ENCODE results near the gene E2F2.
A peak's percentile ranks its signal among the peaks of the same experiment; 100 is the strongest.
"Not testable (repeated sequence)": the region's sequence is repeated elsewhere in the genome, so short reads cannot be mapped to it uniquely, and the experiment has no call there.

E2F2 gene

DNA sequence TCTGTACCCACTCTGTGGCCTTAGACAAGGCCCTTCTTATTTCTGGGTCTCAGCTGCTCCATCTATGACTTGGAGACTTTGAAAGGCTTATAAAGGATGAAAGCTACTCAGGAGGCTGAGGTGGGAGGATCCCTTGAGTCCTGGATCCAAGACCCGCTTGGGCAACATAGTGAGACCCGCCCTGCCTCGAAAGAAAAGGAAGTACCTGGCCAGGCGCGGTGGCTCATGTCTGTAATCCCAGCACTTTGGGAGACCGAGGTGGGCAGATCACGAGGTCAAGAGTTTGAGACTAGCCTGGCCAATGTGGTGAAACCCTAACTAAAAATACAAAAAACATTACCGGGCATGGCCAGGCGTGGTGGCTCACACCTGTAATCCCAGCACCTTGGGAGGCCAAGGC, 14.8 kb upstream of the E2F2 start:
- DNase-seq (ENCODE audit: low read depth): no peak

DNA sequence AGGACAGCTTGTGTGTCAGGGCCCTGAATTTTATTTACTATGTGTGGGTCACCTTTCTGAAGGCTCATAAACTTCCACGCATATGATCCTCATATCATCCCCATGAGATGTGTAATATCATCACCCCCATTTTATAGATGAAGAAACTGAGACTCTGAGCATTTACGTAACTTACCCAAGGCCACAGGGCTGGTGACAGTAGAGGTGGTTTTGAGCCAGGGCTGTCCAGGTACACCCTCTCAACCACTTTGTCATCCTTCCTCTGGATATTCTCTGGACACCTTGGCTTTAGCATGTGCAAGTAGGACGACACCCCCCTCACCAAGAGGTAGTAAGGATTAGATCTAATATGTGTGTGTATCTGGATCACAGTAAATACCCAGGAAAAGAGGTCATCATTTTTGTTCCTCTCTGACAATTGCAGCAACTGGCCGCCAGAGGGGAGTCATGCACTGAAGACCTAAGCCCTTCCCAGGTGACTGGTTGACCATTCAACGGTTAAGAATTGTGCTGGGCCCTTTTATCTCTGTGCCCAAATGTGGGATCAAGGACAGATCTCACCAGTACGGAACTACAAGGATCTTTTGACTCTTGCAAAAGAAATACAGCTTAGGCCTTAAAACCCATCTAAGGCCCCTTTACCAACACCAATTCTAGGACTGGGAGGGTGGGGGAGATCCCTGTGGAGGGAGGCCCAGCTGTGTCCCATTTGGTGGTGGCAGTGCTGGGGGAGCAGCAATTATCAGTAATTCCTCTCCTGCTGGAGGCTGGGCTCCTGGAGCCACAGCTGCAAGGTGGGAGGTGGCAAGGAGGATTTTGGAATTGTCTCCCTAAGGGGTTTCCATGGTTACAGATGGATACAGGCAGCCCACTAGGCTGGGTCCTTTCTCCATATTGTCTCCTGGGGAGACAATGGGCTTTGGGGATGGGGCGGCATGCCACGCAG, 13.7 kb upstream of the E2F2 start:
- DNase-seq (ENCODE audit: low read depth): no peak

DNA sequence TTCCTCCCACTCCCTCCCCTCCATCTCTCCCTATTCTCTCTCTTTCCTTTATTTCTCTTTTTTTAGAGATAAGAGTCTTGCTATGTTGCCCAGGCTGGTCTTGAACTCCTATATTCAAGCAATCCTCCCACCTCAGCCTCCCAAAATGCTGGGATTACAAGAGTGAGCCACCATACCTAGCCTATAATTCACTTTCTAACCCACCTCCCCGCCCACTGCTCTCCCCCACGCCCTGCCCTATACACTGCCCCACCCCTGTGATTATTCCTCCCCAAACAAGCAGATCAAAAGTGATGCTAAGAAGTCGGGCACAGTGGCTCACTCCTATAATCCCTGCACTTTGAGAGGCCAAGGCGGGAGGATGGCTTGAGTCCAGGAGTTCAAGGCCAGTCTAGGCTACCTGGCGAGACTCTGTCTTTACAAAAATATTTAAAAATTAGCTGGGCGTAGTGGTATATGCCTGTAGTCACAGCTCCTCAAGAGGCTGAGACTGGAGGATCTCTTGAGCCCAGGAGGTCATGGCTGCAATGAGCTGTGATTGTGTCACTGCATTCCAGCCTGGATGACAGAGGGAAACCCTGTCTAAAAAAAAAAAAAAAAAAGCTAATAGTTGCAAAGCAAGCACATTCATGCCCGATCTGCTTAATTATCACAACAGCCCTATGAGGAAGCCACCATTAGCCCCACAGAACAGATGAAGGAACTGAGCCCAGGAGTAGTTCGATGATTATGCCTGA, 12.8 kb upstream of the E2F2 start:
- no peak for DNase-seq (ENCODE audit: low read depth)

DNA sequence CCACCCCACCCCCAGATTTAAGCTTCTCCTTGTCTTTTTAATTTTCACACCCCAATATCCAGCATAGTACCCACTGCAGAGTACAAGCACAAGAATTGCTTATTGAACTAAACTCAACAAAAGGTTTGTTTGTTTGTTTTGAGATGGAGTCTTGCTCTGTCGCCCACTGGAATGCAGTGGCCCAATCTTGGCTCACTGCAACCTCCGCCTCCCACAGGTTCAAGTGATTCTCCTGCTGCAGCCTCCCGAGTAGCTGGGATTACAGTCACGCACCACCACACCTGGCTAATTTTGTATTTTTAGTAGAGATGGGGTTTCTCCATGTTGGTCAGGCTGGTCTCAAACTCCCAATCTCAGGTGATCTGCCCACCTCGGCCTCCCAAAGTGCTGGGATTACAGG, 11.9 kb upstream of the E2F2 start:
- DNase-seq (ENCODE audit: low read depth): not testable (repeated sequence)

DNA sequence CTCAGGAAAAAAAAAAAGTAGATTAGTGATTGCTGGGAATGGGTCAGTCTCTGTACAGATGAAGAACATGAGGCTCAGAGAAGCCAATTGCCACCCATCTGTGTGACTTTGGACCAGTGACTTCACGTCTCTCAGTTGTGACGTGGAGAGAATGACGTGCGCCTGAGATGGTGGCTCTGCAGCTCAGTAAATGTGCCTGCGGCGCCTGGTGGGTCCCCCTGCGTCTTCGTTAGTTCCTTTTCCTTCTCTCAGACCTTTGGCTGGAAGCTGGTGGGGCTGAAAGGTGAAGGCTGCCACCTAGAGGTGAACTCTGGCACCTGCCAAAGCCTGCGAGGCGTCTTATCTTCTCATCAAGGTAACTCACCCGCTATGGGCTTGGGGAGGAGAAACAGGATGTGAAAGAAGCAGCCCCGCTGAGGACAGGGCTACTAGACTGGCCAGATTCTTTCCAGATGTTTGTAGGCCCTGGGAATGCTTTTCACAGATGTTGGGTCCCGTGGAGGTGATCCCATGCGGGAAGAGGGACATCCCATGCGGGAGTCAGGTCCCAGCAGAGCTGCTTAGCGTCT, 8.7 kb upstream of the E2F2 start:
- DNase-seq (ENCODE audit: low read depth): no peak

DNA sequence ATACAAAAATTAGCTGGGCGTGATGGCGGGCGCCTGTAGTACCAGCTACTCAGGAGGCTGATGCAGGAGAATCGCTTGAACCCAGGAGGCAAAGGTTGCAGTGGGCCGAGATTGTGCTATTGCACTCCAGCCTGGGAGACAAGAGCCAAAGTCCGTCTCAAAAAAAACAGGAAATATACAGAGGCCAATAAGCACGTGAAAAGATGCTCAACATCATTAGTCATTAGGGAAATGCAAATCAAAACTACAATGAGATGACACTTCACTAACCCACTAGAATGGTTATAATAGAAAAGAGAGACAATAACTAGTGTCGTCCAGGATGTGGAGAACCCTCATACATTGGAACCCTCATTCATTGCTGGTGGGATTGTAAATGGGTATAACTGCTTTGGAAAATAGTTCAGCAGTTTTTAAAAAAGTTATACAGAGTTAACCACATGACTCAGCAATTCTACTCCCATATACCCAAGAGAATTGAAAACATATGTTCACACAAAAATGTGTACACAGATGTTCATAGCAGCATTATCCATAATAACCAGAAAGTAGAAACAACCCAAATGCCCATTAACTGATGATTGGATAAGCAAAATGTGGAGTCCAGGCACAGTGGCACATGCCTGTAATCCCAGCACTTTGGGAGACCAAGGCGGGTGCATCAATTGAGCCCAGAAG, 6.4 kb upstream of the E2F2 start:
- DNase-seq (ENCODE audit: low read depth): peak; percentile 29

DNA sequence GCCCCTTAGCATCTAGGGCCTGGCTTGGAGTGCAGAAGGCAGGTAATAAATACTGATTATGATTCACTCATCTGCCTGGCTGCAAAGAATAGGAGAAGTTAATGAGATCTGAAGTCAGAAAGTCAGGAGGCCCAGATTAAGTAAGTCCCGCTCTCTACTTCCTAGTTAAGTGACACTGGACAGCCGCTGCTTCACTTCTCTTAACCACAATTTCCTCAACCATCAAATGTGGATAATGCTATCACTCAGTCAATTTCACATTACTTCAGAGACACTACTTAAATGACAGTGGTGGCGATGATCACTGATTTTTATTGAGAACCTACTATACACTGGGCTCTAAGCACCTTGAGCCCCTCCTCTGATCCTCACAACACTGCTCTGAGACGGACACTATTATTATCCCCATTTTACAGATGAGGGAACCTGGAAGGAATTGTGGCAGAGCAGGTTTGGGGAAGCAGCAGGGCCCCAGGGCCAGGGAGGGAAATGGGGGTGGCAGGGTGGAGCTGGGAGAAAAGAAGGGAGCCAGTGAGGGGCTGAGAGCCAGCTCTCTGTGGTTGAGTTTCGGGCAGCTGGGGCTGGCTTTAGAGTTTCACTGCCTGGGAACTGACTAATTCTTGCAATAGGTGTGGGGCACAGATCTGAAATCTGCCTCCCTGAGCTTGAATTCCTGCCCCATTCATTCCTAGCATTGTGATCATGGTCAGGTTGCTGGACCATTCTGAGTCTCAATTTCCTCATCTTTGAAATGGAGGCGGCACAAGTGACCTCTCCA, 2.4 kb upstream of the E2F2 start:
- DNase-seq (ENCODE audit: low read depth): no peak

DNA sequence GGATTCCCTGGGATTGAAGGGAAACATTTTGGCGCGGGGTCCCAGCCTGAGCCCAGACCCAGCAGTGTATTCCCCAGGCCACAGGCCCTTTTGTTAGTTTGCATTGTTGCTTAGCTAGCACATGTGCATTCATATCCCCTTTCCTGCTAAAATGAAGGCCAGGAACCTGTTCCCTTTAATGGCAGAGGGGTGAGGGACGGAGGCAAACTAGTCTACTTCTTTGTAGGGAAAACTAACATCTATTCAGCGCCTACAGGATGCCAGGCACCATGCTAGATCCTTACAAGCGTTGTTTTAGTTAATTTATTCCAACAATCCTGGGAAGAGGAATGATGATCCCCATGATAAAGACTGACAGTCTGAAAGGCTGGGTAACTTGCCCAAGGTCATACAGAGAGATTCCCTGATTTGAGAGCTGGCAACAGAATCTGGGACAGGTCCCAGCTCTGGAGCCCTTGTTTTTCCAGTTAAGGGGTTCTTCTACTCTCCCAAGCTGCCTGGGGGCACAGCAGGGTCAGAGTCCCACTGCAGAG, 595 bp upstream of the E2F2 start:
- no peak for DNase-seq (ENCODE audit: low read depth)

DNA sequence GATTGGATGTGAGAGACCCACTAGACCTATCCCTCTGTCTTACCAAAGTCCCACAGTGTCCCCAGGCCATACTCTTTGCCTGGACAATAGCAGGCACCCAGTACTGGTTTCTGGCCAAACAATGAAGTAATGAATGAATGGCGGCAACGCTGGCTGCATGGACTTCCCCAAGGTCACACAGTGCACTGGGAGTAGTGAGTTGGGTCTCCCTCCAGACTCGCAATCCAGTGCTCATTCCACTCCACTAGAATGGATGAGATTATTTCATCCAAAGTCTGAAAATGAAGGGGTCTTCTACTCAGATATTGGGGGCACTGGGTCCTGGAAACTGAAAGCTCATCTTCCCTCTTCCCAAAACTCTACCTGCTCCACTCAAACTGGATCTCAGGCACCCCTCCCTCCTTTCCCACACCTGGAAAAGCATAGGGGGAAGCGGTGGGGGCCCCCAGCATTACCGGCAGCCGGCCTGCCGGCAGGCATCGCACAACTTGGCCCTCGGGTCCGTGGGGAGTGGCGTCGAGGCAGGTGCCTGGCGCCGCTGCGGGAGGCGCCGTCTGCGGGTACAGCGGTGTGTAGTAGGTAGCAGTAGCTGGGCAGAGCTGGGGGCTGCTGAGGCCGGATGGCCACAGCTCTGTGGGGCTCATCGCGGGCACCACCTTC, 816 bp downstream of the E2F2 start:
- no peak for DNase-seq (ENCODE audit: low read depth)

DNA sequence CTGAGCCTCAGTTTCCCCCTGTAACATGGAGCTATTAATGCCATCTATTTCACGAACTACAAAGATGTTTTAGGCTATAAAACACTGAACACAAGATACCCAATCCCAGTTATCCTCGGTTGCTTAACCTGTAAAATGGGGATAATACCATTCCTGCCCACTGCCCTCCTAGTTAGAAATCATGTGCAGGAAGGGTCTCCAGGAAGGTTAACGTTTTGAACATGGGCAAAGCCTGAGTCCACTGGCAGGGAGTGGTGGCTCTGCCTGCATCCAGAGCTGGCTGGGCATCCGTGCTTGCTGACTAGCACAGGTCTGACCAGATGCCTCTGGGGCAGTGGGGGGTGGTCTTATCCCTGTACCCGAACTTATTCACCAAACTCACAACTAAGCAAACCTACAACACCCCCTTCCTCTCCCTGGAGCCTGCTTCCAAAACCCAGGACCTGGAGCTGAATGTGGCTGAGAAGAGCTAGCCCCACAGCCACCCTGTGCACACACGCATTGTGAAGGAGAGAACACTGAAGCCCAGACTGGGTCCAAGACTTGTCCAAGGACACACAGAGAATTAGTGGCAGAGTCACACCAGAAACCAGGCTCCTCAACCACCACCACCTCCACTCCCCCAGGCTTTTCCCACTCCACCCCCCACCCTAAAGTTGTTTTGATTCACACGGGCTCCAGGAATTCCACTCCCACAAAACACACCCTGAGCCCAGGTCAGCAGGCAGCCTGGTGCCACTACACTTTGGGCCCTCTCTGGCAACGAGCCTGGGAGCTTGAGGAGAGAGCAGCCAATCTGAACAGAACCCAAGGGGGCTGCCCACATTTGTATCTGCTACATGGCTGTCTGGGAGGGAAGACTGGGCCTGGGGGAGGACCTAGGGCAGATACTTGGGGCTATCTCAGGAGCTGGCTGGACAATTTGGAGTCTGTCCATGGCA, 1.6 kb downstream of the E2F2 start:
- no peak for DNase-seq (ENCODE audit: low read depth)

DNA sequence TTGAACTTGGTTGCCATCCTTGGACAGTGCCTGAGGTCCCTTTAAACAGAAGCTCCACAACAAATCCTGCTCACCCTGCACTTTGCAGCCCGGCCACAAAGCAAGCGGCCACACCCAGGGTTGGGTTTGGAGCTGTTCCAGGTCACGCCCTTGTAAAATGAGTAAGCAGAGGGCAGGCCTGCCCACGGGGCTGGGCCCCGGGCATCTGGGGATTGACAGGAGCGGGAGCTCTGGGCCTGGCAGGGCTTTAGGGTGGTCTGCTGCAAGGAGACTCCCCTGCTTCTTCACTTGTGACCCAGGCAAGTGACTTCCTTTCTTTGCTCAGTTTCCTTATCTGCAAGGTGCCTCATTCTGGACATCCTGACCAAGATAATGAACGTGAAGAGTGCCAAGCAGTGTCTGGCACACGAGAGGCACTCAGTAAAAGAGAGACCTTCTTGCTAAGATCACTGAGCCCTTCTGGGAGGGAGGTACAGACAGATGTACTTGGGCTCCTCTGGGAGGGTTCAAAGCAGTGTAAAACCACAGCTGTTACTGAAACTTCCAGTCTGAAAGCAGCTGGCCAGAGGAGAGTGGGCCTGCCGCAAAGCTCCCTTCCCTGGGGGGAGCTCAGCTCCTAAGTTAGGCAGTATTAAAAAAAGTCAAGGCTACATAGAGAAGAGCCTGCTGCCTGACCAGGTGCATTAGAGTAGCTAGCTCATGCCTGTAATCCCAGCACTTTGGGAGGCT, 2.6 kb downstream of the E2F2 start:
- DNase-seq (ENCODE audit: low read depth): peak; percentile 36

DNA sequence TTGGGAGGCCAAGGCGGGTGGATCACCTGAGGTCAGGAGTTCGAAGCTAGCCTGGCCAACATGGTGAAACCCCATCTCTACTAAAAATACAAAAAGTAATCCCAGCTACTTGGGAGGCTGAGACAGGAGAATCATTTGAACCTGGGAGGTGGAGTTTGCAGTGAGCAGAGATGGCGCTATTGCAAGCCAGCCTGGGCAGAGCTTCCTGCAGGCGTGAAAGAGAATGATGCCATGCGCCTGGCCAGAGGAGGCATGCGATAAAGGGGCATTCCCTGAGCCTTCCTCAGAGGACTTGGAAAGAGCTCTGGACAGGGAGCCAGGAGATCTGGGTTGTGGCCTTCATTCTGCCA, 3.2 kb downstream of the E2F2 start:
- no peak for DNase-seq (ENCODE audit: low read depth)

DNA sequence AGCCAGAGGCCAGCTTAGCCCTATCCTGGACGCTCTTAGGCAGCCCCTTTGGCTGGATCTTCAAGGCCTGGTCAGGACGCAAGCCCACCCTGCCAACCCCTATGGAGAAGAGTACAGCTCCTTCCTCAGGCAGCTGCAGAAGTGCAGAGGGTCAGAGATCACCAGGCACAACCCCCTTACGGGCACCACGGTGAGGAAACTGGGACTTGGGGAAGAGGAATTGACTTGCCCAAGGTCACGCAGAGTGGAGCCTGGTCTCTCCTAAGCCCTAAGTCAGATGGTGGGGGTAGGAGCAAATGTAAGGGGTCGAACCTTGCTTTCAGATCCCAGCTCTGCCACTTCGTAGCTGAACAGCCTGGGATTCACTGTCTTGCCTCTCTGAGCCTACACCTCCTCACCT, 3.7 kb downstream of the E2F2 start:
- DNase-seq (ENCODE audit: low read depth): no peak

DNA sequence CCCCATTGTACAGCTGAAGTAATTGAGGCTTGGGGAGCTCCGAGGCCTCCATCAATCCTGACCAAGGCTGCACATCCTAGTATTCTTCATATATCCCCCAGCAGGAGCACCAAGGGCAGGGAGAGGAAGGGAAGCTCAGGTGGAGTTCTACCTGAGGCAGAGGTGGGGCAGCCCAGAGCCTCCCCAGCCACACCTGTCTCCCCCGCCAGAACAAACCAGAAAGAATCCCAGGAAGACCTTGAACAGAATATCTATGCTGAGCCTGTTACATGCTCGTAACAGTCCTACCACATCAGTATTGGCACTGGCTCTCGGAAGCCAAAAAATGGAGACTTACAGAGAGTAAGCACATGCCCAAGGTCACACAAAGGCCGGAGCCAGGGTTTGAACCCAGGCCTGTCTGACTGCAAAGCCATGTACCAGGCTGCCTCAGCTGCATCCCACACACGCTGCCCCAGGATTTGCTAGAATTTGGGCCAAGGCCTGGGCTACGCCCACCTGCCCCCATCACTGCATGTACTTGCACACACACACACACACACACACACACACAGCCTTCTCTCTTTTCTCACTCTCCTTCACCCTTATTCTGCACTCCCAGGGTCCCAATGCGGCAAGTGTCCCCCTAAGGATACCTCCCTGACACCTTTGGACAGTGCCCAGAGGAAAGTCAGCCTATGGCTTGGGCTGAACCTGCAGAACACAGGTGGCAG, 4.5 kb downstream of the E2F2 start:
- DNase-seq (ENCODE audit: low read depth): no peak

DNA sequence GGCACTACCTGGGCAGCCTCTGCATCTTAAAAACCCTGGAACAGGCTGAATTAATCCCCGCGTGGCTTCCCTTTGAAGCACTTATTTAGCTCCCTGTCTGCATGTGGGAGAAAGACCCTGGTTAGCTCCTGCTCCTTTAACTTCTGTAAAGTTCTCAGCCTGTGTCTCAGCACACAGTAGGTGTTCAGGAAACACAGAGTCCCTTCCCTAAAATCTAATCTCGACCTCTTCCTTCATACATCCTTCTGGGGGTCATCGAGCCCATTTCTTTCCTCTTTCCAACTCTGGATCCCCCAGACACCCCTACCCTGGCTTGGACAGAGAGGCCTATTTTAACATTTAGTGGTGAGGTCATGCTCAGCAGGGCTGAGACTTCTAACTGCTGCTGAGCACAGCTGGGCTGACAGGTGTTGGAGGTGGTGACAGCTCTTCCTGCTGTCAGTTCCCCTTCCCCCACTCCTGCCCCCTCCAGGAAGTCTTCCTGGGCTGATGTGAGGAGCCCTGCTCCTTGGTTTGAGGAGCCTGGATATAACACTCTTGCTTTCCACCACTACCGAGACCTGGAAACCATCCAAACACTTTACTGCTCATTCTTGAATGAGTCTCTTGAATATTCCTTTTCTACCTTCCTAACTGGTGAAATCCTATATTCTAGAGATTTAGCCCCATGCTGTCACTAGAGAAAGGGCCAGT, 5.3 kb downstream of the E2F2 start:
- no peak for DNase-seq (ENCODE audit: low read depth)

DNA sequence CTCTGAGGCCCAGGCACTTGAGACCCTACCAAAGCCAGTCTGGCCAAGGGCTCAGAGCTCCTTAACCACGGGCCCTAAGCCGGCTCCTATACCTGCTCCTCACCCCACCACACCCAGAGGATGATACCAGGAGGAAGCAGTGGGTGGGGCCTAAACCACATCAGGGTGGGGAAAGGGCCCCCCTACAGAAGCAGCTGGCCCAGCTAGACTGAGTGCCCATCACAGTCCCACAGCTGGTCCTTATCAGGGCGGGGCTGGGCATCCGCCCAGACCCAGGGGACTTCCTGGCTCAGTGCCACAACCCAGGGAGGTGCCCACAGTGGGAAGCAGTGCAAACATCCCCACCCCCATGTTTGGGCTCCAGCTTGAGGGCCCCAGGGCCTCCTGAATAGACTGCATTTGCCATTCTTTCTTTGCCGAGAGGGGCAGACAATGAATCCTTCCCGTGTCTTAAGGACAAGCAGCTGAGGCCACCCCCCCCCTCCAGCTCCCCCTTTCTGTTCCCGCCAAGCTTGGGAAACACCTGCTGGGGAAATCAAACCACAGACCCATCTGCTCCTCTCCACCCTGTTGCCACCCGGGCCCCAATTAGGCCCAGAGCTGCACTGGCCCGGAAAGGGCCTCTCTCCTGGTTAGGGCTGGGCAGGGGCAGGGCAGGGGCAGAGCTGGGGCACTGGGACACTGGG, 6.2 kb downstream of the E2F2 start:
- DNase-seq (ENCODE audit: low read depth): no peak

DNA sequence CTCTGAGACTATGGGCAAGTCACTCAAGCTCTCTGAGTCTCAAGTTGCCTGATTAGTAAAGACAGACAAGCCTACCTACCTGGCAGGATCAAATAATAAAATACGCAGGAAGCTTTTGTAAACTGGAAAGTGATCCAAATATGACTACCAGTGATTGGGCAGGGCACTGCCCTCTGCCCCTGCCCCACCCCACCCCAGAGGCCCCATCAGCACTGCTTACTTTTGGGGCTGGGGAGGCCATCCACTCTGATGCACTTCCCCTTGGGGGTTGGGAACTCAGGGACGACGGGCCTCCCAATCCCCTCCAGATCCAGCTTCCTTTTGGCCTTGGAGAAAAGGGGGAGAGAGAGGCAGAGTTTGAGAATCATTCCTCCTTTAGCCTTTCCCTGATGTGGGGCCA, 6.9 kb downstream of the E2F2 start:
- no peak for DNase-seq (ENCODE audit: low read depth)
